ENCODE measurements around the gene TIFAB.

Gene TIFAB

DNA sequence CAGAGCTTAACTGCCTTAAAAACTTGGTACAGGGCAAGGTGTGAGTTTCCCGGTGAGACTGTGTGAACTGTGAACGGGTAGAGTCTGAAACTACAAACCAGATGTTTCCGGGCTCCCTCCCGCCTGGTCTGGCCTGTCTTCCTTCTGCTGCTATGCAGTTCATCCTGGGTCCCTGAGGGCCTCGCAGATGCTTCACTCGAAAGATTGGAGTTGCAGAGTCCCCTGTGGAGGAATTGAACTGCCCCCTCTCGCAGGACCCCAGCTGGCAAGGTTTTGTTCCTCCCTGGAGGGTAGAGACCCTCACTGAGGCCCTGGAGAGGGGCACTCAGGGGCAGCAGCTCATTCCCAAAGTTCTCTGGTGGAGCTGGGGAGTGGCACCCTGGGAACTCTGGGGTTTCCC, 5.5 kb downstream of the TIFAB start:
- in situ Hi-C loops (cut with MboI; ENCODE audit: low pct_unique_long_range_greater_than_20kb, low sequenced_read_pairs): no loop called here
- DNase-seq: no peak

DNA sequence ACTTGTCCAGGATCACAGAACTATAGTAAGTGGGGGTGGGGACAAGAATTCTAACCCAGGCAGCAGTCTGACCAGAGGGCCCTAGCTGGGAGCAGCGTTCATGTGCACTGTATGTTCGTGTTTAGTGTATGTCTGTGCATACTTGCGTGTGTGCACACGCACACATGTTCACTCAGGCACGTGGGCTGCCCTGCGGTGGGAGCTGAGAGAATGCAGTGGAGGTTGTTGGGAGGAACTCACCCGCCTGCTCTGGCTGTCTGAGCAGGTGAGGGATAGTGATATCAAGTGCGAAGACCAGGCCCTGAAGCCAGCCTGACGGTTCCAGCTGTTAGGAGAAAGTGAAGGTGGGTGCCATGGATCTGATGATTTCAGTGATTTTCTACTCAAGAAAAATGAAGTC, 5.9 kb downstream of the TIFAB start:
- in situ Hi-C loops (cut with MboI; ENCODE audit: low pct_unique_long_range_greater_than_20kb, low sequenced_read_pairs): no loop called here
- DNase-seq: no peak

DNA sequence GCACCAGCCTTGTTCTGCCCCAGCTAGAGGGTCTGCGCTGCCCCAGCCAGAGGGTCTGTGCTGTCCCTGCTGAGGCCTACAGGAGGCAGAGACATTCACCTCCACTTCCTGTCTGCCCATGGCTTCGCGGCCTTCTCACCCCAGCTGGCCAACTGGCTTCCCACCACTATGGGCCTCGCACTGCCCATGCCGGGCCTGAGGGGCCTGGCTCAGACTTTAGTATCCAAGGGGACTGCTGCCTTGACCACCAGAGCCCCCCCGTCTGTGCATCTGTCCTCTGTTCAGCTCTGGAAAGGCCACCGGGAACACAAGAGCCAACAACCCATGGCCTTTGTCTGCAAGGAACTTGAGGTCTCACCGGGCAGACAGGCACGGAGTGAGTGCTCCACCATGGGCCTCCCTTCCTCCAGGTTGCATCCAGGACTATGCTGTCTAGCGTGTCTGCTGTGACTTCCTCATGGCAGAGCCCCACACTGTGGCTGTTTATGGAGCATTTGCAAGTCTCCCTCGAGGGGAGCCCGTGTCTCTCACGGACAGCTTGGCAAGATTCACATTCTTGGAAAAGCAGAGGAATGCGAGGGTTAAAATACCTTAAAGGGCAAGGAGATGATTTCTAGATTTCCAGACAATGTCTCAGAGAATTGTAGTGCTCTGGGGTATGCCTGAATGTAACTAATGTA, 6.7 kb downstream of the TIFAB start:
- in situ Hi-C loops (cut with MboI; ENCODE audit: low pct_unique_long_range_greater_than_20kb, low sequenced_read_pairs): no loop called here
- DNase-seq: no peak

DNA sequence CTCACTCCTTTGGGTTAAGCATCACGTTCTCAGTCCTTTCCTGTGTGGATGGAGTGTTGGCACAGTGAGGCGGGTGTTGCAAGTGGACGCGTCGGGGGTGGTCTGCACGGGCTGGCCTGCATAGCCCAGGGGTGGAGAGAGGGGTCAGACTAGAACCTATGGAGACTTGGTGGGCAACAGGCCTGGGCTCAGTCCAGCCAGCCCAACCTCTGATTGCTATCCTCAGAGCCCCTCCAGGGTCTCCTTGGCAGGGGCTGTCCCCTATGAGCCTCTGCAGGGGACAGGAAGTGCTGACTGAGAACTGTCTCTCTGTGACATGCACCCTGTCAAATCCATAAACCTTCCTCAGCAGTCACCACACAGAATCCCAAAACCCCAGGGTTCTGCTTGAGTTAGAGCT, 7.3 kb downstream of the TIFAB start:
- in situ Hi-C loops (cut with MboI; ENCODE audit: low pct_unique_long_range_greater_than_20kb, low sequenced_read_pairs): no loop called here
- DNase-seq: no peak

DNA sequence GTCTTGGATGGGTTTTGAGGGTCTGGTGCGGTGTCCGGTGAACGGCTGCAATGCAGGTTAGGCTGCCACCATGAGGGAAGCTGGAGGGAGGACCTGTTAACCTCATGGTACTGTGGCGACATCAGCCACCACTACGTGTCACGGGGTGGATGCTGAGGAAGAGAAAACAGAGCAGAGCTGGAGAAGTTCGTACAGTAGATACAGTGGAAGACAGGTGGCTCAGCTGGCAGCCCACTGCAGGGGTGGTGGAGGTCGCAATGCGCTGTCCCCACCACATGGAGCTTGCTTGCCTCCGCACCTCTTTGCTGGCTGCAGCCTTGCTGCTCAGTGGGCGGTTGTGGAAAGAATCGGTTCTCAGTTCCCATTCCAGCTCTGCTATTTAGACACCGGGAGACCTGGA, 7.8 kb downstream of the TIFAB start:
- in situ Hi-C loops (cut with MboI; ENCODE audit: low pct_unique_long_range_greater_than_20kb, low sequenced_read_pairs): no loop called here
- no peak for DNase-seq

DNA sequence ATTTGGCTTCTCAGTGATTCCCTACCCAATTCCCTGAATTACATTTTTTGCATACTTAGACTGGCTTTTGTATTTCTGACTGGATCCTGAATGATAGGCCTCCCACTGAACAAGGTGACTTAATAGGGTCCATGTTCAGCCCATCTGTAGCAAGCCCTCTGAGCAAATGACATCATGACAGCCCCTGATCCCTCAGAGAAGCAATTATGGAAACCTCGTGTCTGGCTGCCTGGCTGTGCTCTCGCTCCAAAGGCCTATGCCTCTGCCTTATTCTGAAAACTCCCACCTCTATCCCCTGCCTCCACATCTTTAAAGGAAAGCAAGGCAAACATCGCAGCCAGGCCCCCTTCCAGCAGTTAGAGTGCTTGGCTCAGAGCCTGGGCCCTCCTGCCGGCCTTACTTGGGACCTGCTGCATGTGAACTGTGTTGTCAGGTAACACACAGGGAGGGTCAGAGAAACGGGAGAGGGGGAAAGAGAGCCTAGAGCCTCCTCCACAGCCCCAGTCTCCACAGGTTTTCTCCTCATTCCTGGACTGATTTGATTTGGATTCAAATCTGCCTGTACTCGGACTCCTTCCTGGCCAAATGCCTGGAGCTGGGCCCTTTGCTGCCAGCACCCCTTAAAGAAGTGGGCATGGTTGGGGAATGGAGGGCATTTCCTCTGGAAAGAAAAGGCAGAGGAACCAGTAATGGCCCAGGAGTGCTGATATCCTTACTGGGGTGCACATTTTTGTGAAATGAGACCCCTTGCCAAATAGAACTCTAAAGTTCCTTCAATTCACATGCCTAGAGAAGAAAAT, 8.8 kb downstream of the TIFAB start:
- no peak for DNase-seq
- in situ Hi-C loops (cut with MboI; ENCODE audit: low pct_unique_long_range_greater_than_20kb, low sequenced_read_pairs): no loop called here

GRCh38 chr5:135442431-135443160, 9.6 kb downstream of the TIFAB start:
- in situ Hi-C loops (cut with MboI; ENCODE audit: low pct_unique_long_range_greater_than_20kb, low sequenced_read_pairs): no loop called here

GRCh38 chr5:135441919-135442318, 10.2 kb downstream of the TIFAB start:
- no peak for DNase-seq
- in situ Hi-C loops (cut with MboI; ENCODE audit: low pct_unique_long_range_greater_than_20kb, low sequenced_read_pairs): no loop called here

More at GRCh38 chr5:135442431-135443160, 9.6 kb downstream of the TIFAB start:
- no peak for DNase-seq

DNA sequence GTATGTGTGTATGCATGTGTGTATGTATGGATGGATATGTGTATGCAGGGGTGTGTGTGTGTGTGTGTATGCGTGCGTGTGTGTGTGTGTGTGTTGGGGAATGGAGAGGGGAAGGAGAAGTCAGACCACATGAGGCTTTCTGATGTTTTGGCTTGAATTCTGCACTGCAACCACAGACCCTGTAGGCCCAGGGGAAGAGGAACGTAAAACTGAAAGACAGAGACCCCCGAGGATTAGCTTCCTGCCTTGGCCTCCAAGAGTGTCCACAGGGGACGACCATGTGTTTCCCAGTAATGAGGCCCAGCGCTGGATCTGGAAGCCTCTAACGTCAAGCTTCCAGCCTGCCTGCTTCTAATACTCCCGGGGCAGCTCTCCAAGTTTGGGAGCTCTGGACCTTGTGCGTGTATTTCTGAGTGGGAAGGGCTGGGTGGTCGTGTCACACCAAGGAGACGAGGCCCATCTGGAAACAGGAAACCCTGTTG, 10.8 kb downstream of the TIFAB start:
- DNase-seq: peak; percentile 70
- in situ Hi-C loops (cut with MboI; ENCODE audit: low pct_unique_long_range_greater_than_20kb, low sequenced_read_pairs): no loop called here

DNA sequence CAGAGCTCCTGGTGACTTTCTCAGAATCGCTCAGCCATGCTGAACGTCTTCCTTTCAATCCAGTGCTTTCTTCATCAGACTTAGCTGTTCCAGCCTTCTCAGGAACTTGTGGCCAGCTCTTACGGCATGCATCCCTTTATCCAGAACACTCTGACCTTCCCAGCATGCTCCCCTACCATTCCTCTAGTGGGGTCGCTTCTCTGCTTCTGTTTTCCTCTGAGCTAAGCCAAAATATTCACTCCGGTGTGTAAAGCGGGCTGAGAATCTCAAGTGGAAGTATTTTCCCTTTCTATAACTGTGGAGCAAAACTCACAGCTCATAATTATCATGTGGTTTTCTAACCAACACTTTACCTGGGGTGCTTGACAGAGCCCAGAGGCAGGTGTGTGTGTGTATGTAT, 11.2 kb downstream of the TIFAB start:
- in situ Hi-C loops (cut with MboI; ENCODE audit: low pct_unique_long_range_greater_than_20kb, low sequenced_read_pairs): no loop called here

DNA sequence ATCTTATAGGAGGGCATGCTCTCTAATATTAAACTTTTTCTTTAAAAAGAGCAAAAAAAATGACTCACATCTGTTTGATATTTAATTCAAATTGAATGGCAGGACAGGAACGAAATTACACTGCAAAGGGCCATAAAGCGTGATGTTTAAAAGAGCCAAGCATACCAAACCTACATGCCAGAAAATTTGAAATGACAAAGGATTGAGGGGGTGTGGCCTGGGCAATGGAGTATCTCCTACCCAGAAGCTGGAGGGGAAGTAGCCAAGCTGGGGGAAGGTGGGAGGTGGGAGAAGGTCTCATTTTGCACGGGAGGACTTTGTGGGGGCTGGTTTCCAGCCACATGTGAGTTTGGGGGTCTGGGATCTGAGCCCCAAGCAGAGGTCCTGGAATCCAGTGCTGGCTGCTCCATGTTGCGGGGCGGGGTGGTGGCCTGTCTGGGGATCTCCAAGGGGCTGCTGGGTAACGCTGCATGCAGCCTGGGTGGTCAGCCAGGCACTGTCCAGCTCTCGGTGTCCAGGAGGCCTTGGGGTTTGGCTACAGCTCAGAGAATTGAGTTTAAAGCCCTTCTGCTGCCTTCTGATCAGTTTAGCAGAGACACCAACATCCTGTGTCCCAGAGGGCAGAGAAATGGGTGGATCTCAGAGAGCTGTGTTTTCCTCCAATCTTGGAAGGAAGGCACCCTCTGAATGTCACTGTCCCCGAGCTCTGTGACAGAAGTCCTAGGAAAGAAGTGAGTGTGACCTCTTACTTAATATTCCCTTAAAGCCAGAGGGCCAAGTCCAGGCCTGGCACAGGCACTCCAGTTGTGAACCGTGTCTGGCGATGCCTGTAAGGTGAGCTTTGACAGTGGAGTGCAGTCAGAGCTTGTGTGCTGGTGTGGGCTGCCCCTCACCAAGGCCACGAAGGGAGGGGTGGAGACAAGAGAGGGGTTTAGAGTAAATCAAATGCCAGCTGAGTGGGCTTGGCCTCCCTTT, 12.6 kb downstream of the TIFAB start:
- in situ Hi-C loops (cut with MboI; ENCODE audit: low pct_unique_long_range_greater_than_20kb, low sequenced_read_pairs): no loop called here

More for the DNA sequence above, 11.2 kb downstream of the TIFAB start:
- DNase-seq: no peak

GRCh38 chr5:135438636-135439221, 13.4 kb downstream of the TIFAB start:
- in situ Hi-C loops (cut with MboI; ENCODE audit: low pct_unique_long_range_greater_than_20kb, low sequenced_read_pairs): no loop called here
- no peak for DNase-seq

More for the DNA sequence above, 12.6 kb downstream of the TIFAB start:
- DNase-seq: no peak

- no peak for DNase-seq
- in situ Hi-C loops (cut with MboI; ENCODE audit: low pct_unique_long_range_greater_than_20kb, low sequenced_read_pairs): no loop called here
Measured at GRCh38 chr5:135437796-135438560, 14.2 kb downstream of the TIFAB start.

GRCh38 chr5:135437422-135437795, 14.7 kb downstream of the TIFAB start:
- in situ Hi-C loops (cut with MboI; ENCODE audit: low pct_unique_long_range_greater_than_20kb, low sequenced_read_pairs): no loop called here
- DNase-seq: peak; percentile 78

DNA sequence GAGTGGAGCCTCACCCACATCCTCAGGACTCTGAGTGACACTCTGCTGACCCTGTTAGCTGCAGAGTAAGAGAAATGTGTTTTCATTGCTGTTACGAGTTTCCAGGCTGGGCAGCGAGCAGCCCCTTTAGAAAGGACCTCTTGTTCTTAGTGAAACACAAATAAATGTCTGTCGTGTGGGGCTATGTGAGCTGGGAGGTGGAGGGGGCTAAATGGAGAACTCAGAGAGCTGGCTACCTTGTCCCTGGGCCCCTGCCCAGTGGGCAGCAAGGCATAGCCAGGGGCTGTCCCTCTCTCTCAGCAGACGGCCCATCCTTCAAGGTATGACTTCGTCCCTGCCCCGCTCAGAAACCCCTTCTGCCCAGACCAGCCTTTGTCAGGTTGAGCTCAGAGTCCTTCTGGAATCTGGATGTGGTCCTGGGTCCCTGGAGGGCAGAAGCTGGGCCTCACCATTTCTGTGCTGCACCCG, 15.2 kb downstream of the TIFAB start:
- DNase-seq: no peak
- in situ Hi-C loops (cut with MboI; ENCODE audit: low pct_unique_long_range_greater_than_20kb, low sequenced_read_pairs): no loop called here

DNA sequence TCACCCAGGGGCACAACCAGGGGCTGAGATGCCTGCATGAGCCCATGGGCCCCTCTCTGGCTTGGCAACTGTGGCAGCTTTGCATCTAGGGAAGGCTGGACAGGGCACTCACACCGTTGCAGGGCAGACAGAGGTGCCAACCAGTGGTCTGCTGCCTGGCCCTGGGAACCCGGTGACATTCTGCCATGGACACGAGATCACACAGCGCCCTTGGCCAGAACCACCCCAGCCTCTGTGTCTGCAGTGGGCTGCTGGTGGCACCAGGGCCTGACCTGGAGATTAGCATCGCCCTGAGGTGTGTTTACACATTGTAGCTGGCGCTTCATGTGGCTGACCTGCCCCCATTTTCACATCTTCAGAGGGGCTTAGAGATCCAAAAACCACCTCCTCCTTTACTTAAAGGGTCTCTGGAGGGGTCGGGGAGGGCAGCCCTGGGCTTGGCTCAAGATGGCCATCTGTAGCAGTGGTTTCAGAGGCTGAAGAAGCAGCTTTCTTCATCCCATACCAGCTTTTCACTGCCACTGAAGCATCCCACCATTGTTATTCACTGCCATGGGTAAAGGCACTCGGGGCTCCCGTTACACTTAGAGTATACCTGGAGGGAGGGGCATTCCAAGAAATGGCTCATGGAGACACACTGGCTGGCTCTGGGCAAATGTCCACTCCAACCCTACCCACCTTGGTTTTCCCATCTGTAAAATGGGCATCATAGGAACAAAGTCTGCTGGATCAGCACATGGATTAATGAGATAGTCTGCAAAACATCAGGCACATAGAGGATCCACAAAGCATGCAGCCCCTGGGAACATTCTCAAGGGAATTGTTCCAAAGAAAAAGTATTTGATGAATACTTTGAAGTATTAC, 16.5 kb downstream of the TIFAB start:
- in situ Hi-C loops (cut with MboI; ENCODE audit: low pct_unique_long_range_greater_than_20kb, low sequenced_read_pairs): no loop called here
- DNase-seq: no peak
